SK-N-MC (cell line): ENCODE measurements around the gene MRPL20.

Experiments used
- EZH2 ChIP-seq: fragments of 200-600 bp; sonication (generic); IDR thresholded peaks from one replicate; pipeline ENCODE4 v1.6.1; 2017; ENCODE audit warnings: antibody characterized with exemption
- POLR2AphosphoS5 ChIP-seq: IDR thresholded peaks from 2 replicates; pipeline ENCODE4 v1.6.1; 2012; ENCODE audit warnings: mild to moderate bottlenecking, low read depth, low read length, borderline replicate concordance

DNA sequence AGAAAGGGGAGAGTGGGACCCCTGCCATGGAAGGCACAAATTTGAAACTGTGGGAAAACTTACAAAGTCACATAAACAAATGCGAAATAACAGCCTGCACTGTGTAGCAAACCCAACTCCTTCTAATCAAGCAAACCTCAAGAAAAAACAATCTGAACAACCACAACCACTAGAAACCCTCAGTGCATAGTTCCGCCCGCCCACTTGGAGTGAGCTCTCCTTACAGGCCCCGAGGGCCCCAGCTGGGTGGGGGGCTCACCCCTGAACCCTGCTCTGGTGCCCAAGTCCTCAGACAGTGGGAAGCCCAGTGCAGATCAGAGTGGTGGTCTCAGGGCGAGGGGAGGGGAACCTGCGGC lies 47.8 kb downstream of the MRPL20 start:
- TF ChIP-seq POLR2AphosphoS5 (no peak), EZH2 (no peak)
